Upper lobe of left lung (tissue), 4 donors: Measurements from ENCODE around the gene HNRNPC.

Source experiments
- EP300 ChIP-seq, 4 donors: sonication (generic); formaldehyde crosslinking; IDR thresholded peaks; one replicate each; pipeline ENCODE4 v1.5.1; 2017; ENCODE audit warnings: antibody characterized with exemption in 4 of 4, control low read depth in 2 of 4
- POLR2A ChIP-seq, 4 donors: fragments of 450-650 bp; IDR thresholded peaks; one replicate each; pipeline ENCODE4 v1.5.1; 2016 to 2017; ENCODE audit warnings: antibody characterized with exemption in 4 of 4, mild to moderate bottlenecking in 2 of 4
- TF ChIP-seq, protein P1 (sequence below), 6 experiments: fragments of 450-650 bp in 4 of 6; fragments of 200-600 bp in 2 of 6; sonication (generic) in 2 of 6; IDR thresholded peaks; one replicate each; pipeline ENCODE4 v1.5.1; 2016 to 2019; ENCODE audit warnings: antibody characterized with exemption in 6 of 6

DNA sequence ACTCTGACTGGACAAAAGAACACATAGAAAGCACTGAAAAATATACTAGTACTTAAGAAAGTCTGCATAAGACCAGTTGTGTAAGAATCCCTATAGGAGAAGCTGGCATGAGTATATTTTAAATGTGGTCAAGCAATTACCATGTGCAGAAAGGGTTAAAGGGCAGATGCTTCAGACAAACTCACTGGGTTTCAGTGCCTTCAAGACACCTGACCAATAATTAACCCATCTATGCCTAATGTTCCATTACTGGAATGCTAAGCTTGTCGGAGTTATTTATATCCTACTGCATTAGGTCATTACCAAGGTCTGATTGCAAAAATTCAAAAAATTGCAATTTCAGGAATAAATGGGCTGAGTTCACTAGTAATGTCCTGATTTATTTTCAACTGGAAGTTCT lies 41.3 kb downstream of the HNRNPC start:
- TF ChIP-seq, protein P1, sequence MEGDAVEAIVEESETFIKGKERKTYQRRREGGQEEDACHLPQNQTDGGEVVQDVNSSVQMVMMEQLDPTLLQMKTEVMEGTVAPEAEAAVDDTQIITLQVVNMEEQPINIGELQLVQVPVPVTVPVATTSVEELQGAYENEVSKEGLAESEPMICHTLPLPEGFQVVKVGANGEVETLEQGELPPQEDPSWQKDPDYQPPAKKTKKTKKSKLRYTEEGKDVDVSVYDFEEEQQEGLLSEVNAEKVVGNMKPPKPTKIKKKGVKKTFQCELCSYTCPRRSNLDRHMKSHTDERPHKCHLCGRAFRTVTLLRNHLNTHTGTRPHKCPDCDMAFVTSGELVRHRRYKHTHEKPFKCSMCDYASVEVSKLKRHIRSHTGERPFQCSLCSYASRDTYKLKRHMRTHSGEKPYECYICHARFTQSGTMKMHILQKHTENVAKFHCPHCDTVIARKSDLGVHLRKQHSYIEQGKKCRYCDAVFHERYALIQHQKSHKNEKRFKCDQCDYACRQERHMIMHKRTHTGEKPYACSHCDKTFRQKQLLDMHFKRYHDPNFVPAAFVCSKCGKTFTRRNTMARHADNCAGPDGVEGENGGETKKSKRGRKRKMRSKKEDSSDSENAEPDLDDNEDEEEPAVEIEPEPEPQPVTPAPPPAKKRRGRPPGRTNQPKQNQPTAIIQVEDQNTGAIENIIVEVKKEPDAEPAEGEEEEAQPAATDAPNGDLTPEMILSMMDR (IDR thresholded peaks at IDR 0.05), result no peak
- no peak for TF ChIP-seq POLR2A (IDR thresholded peaks at IDR 0.05)
- TF ChIP-seq EP300 (IDR thresholded peaks at IDR 0.05), result no peak
